Body of pancreas (tissue), 4 donors: Measurements from ENCODE around the gene RPS19BP1.

Source experiments
- CTCF ChIP-seq, 7 experiments: fragments of 450-650 bp in 4 of 7; fragments of 200-600 bp in 3 of 7; sonication (generic) in 3 of 7; IDR thresholded peaks; one replicate each; pipeline ENCODE4 v1.5.1; 2016 to 2019; ENCODE audit warnings: antibody characterized with exemption in 7 of 7
- POLR2A ChIP-seq, 3 donors: fragments of 450-650 bp; IDR thresholded peaks; one replicate each; pipeline ENCODE4 v1.6.1; 2016; ENCODE audit warnings: antibody characterized with exemption in 3 of 3, mild to moderate bottlenecking in 2 of 3

GRCh38 chr22:39522567-39523300 is 9.8 kb downstream of the RPS19BP1 start:
- TF ChIP-seq CTCF (IDR thresholded peaks at IDR 0.05) (no peak), POLR2A (IDR thresholded peaks at IDR 0.05) (peak in 2 of 3 donors; percentile 39 to 51)
